H1 (cell line): ENCODE results near the gene HADHA. TPM values are rescaled to one million over a fixed set of nuclear protein-coding genes. Genes with fewer than 3 reads are reported as not detected.

Experiments
- CTCF ChIA-PET: fragments of 300-600 bp; sonication (Branson Sonifier 250); formaldehyde crosslinking; loops from one replicate; lab custom pipeline; 2021; ENCODE audit not compliant: partially characterized antibody; lab: Charles Lee
- POLR2A ChIA-PET: fragments of 300-600 bp; sonication (Branson Sonifier 250); formaldehyde crosslinking; loops from one replicate; lab custom pipeline; 2021; ENCODE audit warnings: inconsistent platforms; ENCODE audit not compliant: partially characterized antibody; lab: Charles Lee
- DNase-seq, 2 experiments: peaks; one replicate each; pipeline versions ENCODE4 v3.0.0 to v3.0.0-alpha.2; 2010 to 2022; ENCODE audit warnings: low spot score in 2 of 2, low read depth in 1 of 2, mixed read lengths in 1 of 2
- FAIRE-seq: peaks from 2 replicates; lab custom pipeline; 2011; peaks lifted over from hg19 to GRCh38; lab: Jason Lieb, UNC
- H2AFZ ChIP-seq: 2 replicates; pipeline ENCODE4 v1.8.1; 2012; ENCODE audit warnings: low read length, inconsistent platforms
- H2AK5ac ChIP-seq: 2 replicates; pipeline ENCODE4 v1.6.1; 2013; ENCODE audit warnings: low read depth, low read length
- H2BK120ac ChIP-seq: replicated peaks from 2 replicates; pipeline ENCODE3; 2013; ENCODE audit warnings: low read depth, low read length, inconsistent platforms
- H2BK12ac ChIP-seq: 2 replicates; pipeline ENCODE4 v1.6.1; 2013; ENCODE audit warnings: low read depth, low read length
- H2BK15ac ChIP-seq: 2 replicates; pipeline ENCODE4 v1.6.1; 2013; ENCODE audit warnings: low read length
- H2BK20ac ChIP-seq: 2 replicates; pipeline ENCODE4 v1.6.1; 2013; ENCODE audit warnings: low read length
- H2BK5ac ChIP-seq: 2 replicates; pipeline ENCODE4 v1.6.1; 2013; ENCODE audit warnings: low read depth, low read length
- H3K14ac ChIP-seq: 2 replicates; pipeline ENCODE4 v1.6.1; 2013; ENCODE audit warnings: inconsistent platforms; ENCODE audit not compliant: insufficient read length
- H3K18ac ChIP-seq: 2 replicates; pipeline ENCODE4 v1.6.1; 2013; ENCODE audit warnings: low read length; ENCODE audit errors: extremely low read depth
- H3K23ac ChIP-seq: 2 replicates; pipeline ENCODE4 v1.6.1; 2013; ENCODE audit warnings: inconsistent platforms; ENCODE audit not compliant: insufficient read length
- H3K23me2 ChIP-seq: 2 replicates; pipeline ENCODE4 v1.6.1; 2013; ENCODE audit warnings: low read depth, low read length
- H3K27ac ChIP-seq: 2 replicates; pipeline ENCODE4 v1.6.1; 2011; ENCODE audit warnings: low read depth, low read length, inconsistent platforms
- H3K27me3 ChIP-seq, 4 experiments: replicated peaks in 1 of 4; 1 replicate in 1 of 4; 2 replicates in 3 of 4; pipeline versions ENCODE4 v1.6.1 to v1.8.1; 2011 to 2013; ENCODE audit warnings: low read length in 3 of 4, mild to moderate bottlenecking in 3 of 4, inconsistent platforms in 2 of 4, mixed read lengths in 2 of 4, moderate library complexity in 1 of 4; ENCODE audit not compliant: control insufficient read depth in 3 of 4, insufficient read depth in 3 of 4; ENCODE audit errors: extremely low read depth in 1 of 4
- H3K36me3 ChIP-seq, 4 experiments: 2 replicates each; pipeline versions ENCODE4 v1.6.1 to v1.8.1; 2011 to 2013; ENCODE audit warnings: mild to moderate bottlenecking in 4 of 4, low read length in 3 of 4, moderate library complexity in 2 of 4, control low read depth in 1 of 4, inconsistent platforms in 1 of 4; ENCODE audit not compliant: insufficient read depth in 4 of 4, control insufficient read depth in 2 of 4
- H3K4ac ChIP-seq: replicated peaks from 2 replicates; pipeline ENCODE3; 2013; ENCODE audit warnings: low read length, low read depth, mixed read lengths, inconsistent platforms; ENCODE audit not compliant: insufficient read length
- H3K4me1 ChIP-seq, 4 experiments: replicated peaks in 1 of 4; 1 replicate in 1 of 4; 2 replicates in 3 of 4; pipeline versions ENCODE4 v1.6.1 to v1.8.1; 2011 to 2013; ENCODE audit warnings: low read length in 3 of 4, inconsistent platforms in 2 of 4, mixed read lengths in 1 of 4; ENCODE audit not compliant: insufficient read depth in 4 of 4, control insufficient read depth in 3 of 4
- H3K4me2 ChIP-seq, 2 experiments: 2 replicates each; pipeline versions ENCODE4 v1.6.1 to v1.8.1; 2011 to 2013; ENCODE audit warnings: low read depth in 2 of 2, low read length in 2 of 2, control low read depth in 1 of 2, inconsistent platforms in 1 of 2, mild to moderate bottlenecking in 1 of 2; ENCODE audit not compliant: insufficient read depth in 1 of 2
- H3K4me3 ChIP-seq, 4 experiments: fragments of 200-600, 300-600 bp in 1 of 4; sonication (generic), shearing (Covaris generic), sonication (Bioruptor Twin) in 1 of 4; 2 replicates each; pipeline versions ENCODE4 v1.5.1 to v1.8.1; 2011 to 2016; ENCODE audit warnings: low read length in 4 of 4, low read depth in 3 of 4, control low read depth in 2 of 4, inconsistent platforms in 2 of 4, mild to moderate bottlenecking in 2 of 4, mixed read lengths in 1 of 4, moderate library complexity in 1 of 4; ENCODE audit not compliant: insufficient read depth in 2 of 4; ENCODE audit errors: extremely low read depth in 1 of 4
- H3K56ac ChIP-seq: replicated peaks from 2 replicates; pipeline ENCODE3; 2013; ENCODE audit warnings: low read depth, mild to moderate bottlenecking, mixed read lengths, low read length, inconsistent platforms; ENCODE audit not compliant: insufficient read length
- H3K79me1 ChIP-seq: 2 replicates; pipeline ENCODE4 v1.6.1; 2013; ENCODE audit warnings: low read depth, low read length, control low read depth
- H3K79me2 ChIP-seq, 2 experiments: 2 replicates each; pipeline versions ENCODE4 v1.6.1 to v1.8.1; 2012 to 2013; ENCODE audit warnings: low read length in 2 of 2, mild to moderate bottlenecking in 2 of 2, inconsistent platforms in 1 of 2; ENCODE audit not compliant: insufficient read depth in 2 of 2, control insufficient read depth in 1 of 2
- H3K9ac ChIP-seq, 4 experiments: replicated peaks in 1 of 4; 1 replicate in 1 of 4; 2 replicates in 3 of 4; pipeline versions ENCODE4 v1.6.1 to v1.8.1; 2011 to 2013; ENCODE audit warnings: low read depth in 3 of 4, low read length in 3 of 4, control low read depth in 2 of 4, mild to moderate bottlenecking in 2 of 4, moderate library complexity in 2 of 4, inconsistent platforms in 1 of 4; ENCODE audit errors: extremely low read depth in 1 of 4
- H3K9me3 ChIP-seq, 2 experiments: 2 replicates each; pipeline versions ENCODE4 v1.6.1 to v1.8.1; 2012 to 2013; ENCODE audit warnings: mild to moderate bottlenecking in 2 of 2, moderate library complexity in 2 of 2, control low read depth in 1 of 2, inconsistent platforms in 1 of 2, low read depth in 1 of 2, low read length in 1 of 2, mixed read lengths in 1 of 2; ENCODE audit not compliant: insufficient read depth in 2 of 2
- H4K20me1 ChIP-seq, 2 experiments: replicated peaks in 1 of 2; 2 replicates each; pipeline versions ENCODE3 to v1.8.1; 2011 to 2013; ENCODE audit warnings: inconsistent platforms in 2 of 2, low read length in 2 of 2, mild to moderate bottlenecking in 1 of 2; ENCODE audit not compliant: insufficient read depth in 2 of 2, control insufficient read depth in 1 of 2
- H4K5ac ChIP-seq: 2 replicates; pipeline ENCODE4 v1.6.1; 2013; ENCODE audit warnings: low read length, low read depth, mixed read lengths, inconsistent platforms; ENCODE audit not compliant: insufficient read length
- H4K8ac ChIP-seq: 2 replicates; pipeline ENCODE4 v1.8.0; 2013; ENCODE audit warnings: mild to moderate bottlenecking, moderate library complexity, low read length, inconsistent platforms; ENCODE audit not compliant: insufficient read depth; ENCODE audit errors: extremely low read depth
- H4K91ac ChIP-seq: replicated peaks from 2 replicates; pipeline ENCODE3; 2013; ENCODE audit warnings: low read length, mixed read lengths, inconsistent platforms; ENCODE audit not compliant: insufficient read length
- CBX5 ChIP-seq: fragments of 300-800, 300-1000 bp; sonication (generic); IDR thresholded peaks from 2 replicates; pipeline ENCODE4 v1.7.1; 2016; ENCODE audit warnings: antibody characterized with exemption, low read length, low read depth
- HDAC2 ChIP-seq, 2 experiments: fragments of 300-600 bp in 1 of 2; sonication (generic) in 1 of 2; IDR thresholded peaks; 2 replicates each; pipeline ENCODE4 v1.6.1; 2011 to 2012; ENCODE audit warnings: low read depth in 2 of 2, low read length in 2 of 2, mild to moderate bottlenecking in 2 of 2, moderate library complexity in 2 of 2, borderline replicate concordance in 1 of 2, inconsistent platforms in 1 of 2
- HDAC6 ChIP-seq: IDR thresholded peaks from one replicate; pipeline ENCODE4 v1.7.1; 2012; ENCODE audit warnings: low read depth, mild to moderate bottlenecking, inconsistent platforms, low read length, moderate library complexity
- KDM4A ChIP-seq: IDR thresholded peaks from one replicate; pipeline ENCODE4 v1.7.1; 2012; ENCODE audit warnings: low read depth, mild to moderate bottlenecking, moderate library complexity, low read length, inconsistent platforms; ENCODE audit not compliant: severe bottlenecking
- RNF2 ChIP-seq: fragments of 200-900, 300-1000 bp; sonication (generic); IDR thresholded peaks from 2 replicates; pipeline ENCODE4 v1.7.1; 2016; ENCODE audit warnings: borderline replicate concordance, low read depth, mild to moderate bottlenecking, antibody characterized with exemption, low read length; ENCODE audit not compliant: poor library complexity, severe bottlenecking; ENCODE audit errors: missing control alignments
- SIX5 ChIP-seq: IDR thresholded peaks from 2 replicates; pipeline ENCODE4 v1.6.1; 2011; ENCODE audit warnings: mild to moderate bottlenecking, low read depth, low read length
- TBP ChIP-seq: IDR thresholded peaks from 2 replicates; pipeline ENCODE4 v1.6.1; 2011; ENCODE audit warnings: low read depth, low read length, improper control_type of control experiment
- TEAD4 ChIP-seq: IDR thresholded peaks from 2 replicates; pipeline ENCODE4 v1.6.1; 2012; ENCODE audit warnings: low read depth, low read length, inconsistent platforms, mixed read lengths
- WGBS, 2 experiments: shearing (Covaris generic) in 1 of 2; methylation state at CpG; one replicate each; pipeline versions ENCODE4 v1.1.6 to v1.1.7; 2013 to 2015; ENCODE audit warnings: low lambda C conversion rate in 2 of 2, mixed read lengths in 2 of 2, inconsistent platforms in 1 of 2, low coverage in 1 of 2, missing lambda C conversion rate in 1 of 2; ENCODE audit not compliant: insufficient replicate concordance in 2 of 2, insufficient coverage in 1 of 2, insufficient read length in 1 of 2; ENCODE audit errors: extremely low coverage in 1 of 2, missing lambda C conversion rate in 1 of 2; 5-methylcytosine and 5-hydroxymethylcytosine counted together
- polyA plus RNA-seq, 7 experiments: library from polyadenylated mRNA; depleted of rRNA in 3 of 7; stranded (reverse) in 5 of 7; unstranded in 2 of 7; fragments of >200 nt in 5 of 7; fragments of 200-250 nt in 2 of 7; gene quantifications; 1 replicate in 5 of 7; 2 replicates in 1 of 7; 4 replicates in 1 of 7; pipeline versions ENCODE4 v1.2.1 to v1.2.3, GENCODE V29; 2011 to 2013; ENCODE audit warnings: missing spikeins in 2 of 7, mixed read lengths in 2 of 7
- total RNA-seq: library from RNA; stranded (reverse); fragmentation: NEBNext Ultra II Directional; extraction: Animal tissue kit (Norgen Biotek cat#: 25700); gene quantifications from 2 replicates; pipeline ENCODE4 v1.2.1, GENCODE V29; 2021
- TF ChIP-seq, protein P1 (sequence below), 3 experiments: IDR thresholded peaks; 1 replicate in 2 of 3; 2 replicates in 1 of 3; pipeline versions ENCODE4 v1.5.1 to v1.6.1; 2011; ENCODE audit warnings: low read length in 3 of 3, mild to moderate bottlenecking in 3 of 3, inconsistent platforms in 2 of 3, low read depth in 1 of 3, moderate library complexity in 1 of 3; ENCODE audit not compliant: insufficient read depth in 1 of 3; ENCODE audit errors: control extremely low read depth in 1 of 3

HADHA gene
- total and polyA plus RNA-seq, 2 of the 8 experiments (the other 6 are each of a cell fraction or from before 2014, with no cell fraction given) = 64.6 to 131 TPM

DNA sequence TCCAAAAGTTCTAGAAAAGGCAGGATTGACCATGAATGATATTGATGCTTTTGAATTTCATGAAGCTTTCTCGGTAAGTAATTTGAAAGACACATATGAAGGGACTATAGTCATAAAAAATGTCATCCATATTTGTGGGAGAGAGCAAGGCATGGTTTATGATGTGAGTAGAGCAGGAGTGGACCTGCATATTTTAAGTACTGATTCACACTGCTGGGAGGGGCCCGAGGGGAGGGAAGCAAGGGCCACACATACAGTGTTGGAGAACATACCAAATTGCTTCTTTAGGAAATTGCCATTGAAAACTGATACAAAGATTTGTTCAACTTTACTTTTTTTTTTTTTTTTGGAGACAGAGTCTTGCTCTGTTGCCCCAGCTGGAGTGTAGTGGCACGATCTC lies 39.7 kb upstream of the HADHA start:
- Histone ChIP-seq H3K4me2 (no peak overlapping the region), H2BK12ac (no peak overlapping the region), H2BK15ac (no peak overlapping the region), H3K23me2 (no peaks in the 10 kb centered on the region), H4K91ac (no peak overlapping the region), H3K4ac (no peak overlapping the region), H3K18ac (no peak overlapping the region), H3K79me2 (no peaks in the 10 kb centered on the region), H4K8ac (no peak overlapping the region), H3K9ac (no peak overlapping the region), H3K56ac (no peak overlapping the region), H3K27ac (no peak overlapping the region), H3K9me3 (no peaks in the 10 kb centered on the region), H4K20me1 (no peaks in the 10 kb centered on the region), H2AFZ (no peak overlapping the region), H2BK120ac (no peak overlapping the region), H2BK5ac (no peak overlapping the region), H4K5ac (no peak overlapping the region), H3K79me1 (no peaks in the 10 kb centered on the region; the same call in 1 of the 2 replicates), H2AK5ac (no peak overlapping the region), H3K4me1 (no peaks in the 10 kb centered on the region), H2BK20ac (no peak overlapping the region), H3K23ac (no peak overlapping the region), H3K27me3 (no peaks in the 10 kb centered on the region), H3K36me3 (peaks cover under 1 to 50% (median 21%) of the 10 kb centered on the region in 4 experiments; a peak in 7 of 8 replicates), H3K14ac (no peak overlapping the region), H3K4me3 (no peak overlapping the region)
- ChIA-PET CTCF (interaction anchor here (0.6 to 1.1 kb wide), 3 partner anchors 47 to 1846 kb away, joined by 3 read pairs; no protein-coding TSS in a partner anchor), POLR2A (interaction anchor here (0.6 to 1.4 kb wide), 3 partner anchors 14 to 523 kb away, joined by 3 read pairs; no protein-coding TSS in a partner anchor)
- FAIRE-seq (no peak), DNase-seq (no peak)
- WGBS, 2 experiments = 88% methylated on average over 2 of the region's 3 CpGs; no CpG with 5 or more reads in 1 of the 2 experiments
- TF ChIP-seq CBX5 (no peak), HDAC6 (no peak), KDM4A (no peak), HDAC2 (IDR thresholded peaks at IDR 0.05; ENCODE audit: borderline replicate concordance in 1 of 2, low read depth in 2 of 2, low read length in 2 of 2) (no peak), SIX5 (no peak), TEAD4 (no peak), RNF2 (no peak), TBP (no peak)
- TF ChIP-seq, protein P1, sequence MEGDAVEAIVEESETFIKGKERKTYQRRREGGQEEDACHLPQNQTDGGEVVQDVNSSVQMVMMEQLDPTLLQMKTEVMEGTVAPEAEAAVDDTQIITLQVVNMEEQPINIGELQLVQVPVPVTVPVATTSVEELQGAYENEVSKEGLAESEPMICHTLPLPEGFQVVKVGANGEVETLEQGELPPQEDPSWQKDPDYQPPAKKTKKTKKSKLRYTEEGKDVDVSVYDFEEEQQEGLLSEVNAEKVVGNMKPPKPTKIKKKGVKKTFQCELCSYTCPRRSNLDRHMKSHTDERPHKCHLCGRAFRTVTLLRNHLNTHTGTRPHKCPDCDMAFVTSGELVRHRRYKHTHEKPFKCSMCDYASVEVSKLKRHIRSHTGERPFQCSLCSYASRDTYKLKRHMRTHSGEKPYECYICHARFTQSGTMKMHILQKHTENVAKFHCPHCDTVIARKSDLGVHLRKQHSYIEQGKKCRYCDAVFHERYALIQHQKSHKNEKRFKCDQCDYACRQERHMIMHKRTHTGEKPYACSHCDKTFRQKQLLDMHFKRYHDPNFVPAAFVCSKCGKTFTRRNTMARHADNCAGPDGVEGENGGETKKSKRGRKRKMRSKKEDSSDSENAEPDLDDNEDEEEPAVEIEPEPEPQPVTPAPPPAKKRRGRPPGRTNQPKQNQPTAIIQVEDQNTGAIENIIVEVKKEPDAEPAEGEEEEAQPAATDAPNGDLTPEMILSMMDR (IDR thresholded peaks at IDR 0.05; ENCODE audit: control extremely low read depth in 1 of 3, insufficient read depth in 1 of 3, low read depth in 1 of 3, low read length in 3 of 3) = no peak
